IMR-90 (cell line): ENCODE measurements around the gene ZBTB4. TPM values are rescaled to one million over a fixed set of nuclear protein-coding genes. Genes with fewer than 3 reads are reported as not detected.

Source experiments
- ELK1 ChIP-seq: fragments of 150-350 bp; IDR thresholded peaks from 2 replicates; pipeline ENCODE4 v1.6.1; 2016; ENCODE audit warnings: low read depth, mild to moderate bottlenecking, low read length, moderate library complexity, borderline replicate concordance
- FOS ChIP-seq: fragments of 150-350 bp; IDR thresholded peaks from 2 replicates; pipeline ENCODE4 v1.6.1; 2016; ENCODE audit warnings: low read depth, low read length
- MAZ ChIP-seq: IDR thresholded peaks from 2 replicates; pipeline ENCODE4 v1.6.1; 2012; ENCODE audit warnings: low read depth, mild to moderate bottlenecking, low read length, improper control_type of control experiment, moderate library complexity, borderline replicate concordance
- USF2 ChIP-seq: fragments of 150-350 bp; IDR thresholded peaks from 2 replicates; pipeline ENCODE4 v1.6.1; 2017; ENCODE audit warnings: mild to moderate bottlenecking, antibody characterized with exemption, low read length, low read depth
- polyA plus RNA-seq, 3 experiments: library from polyadenylated mRNA; depleted of rRNA; stranded (reverse); fragments of >200 nt; gene quantifications; 2 replicates each; pipeline ENCODE4 v1.2.3, GENCODE V29; 2012; ENCODE audit warnings: low replicate concordance in 1 of 3
- total RNA-seq: library from RNA; depleted of rRNA; stranded (reverse); fragments of >200 nt; gene quantifications from 2 replicates; pipeline ENCODE4 v1.2.3, GENCODE V29; 2012

Gene ZBTB4
- total and polyA plus RNA-seq, 2 of the 4 experiments (the other 2 are of a cell fraction) = 6.3 to 20.3 TPM

GRCh38 chr17:7439462-7440112, 39.8 kb downstream of the ZBTB4 start, which contains the start of gene FGF11 (continued):
- TF ChIP-seq ELK1 (no peak), USF2 (no peak), FOS (no peak), MAZ (no peak; the same call in 1 of the 2 replicates)
